HS-5 (cell line): ENCODE data around the gene UBE2G1.

Source experiments
- DNase-seq: peaks from one replicate; pipeline ENCODE4 v3.0.0-alpha.2; 2012; ENCODE audit warnings: low read depth

UBE2G1 gene

GRCh38 chr17:4247361-4247970 lies 119.0 kb downstream of the UBE2G1 start:
- DNase-seq = no peak

GRCh38 chr17:4246674-4247073 lies 119.8 kb downstream of the UBE2G1 start:
- DNase-seq = no peak

- no peak for DNase-seq
Observed at GRCh38 chr17:4241535-4241934, 124.9 kb downstream of the UBE2G1 start.

- DNase-seq = no peak
Observed at GRCh38 chr17:4236456-4236855, 130.0 kb downstream of the UBE2G1 start.

GRCh38 chr17:4235372-4236279 lies 130.8 kb downstream of the UBE2G1 start:
- DNase-seq = peak; percentile 33

GRCh38 chr17:4234401-4234800 lies 132.1 kb downstream of the UBE2G1 start:
- DNase-seq = no peak

- no peak for DNase-seq
Observed at GRCh38 chr17:4233668-4234258, 132.7 kb downstream of the UBE2G1 start.

GRCh38 chr17:4232168-4232813 lies 134.2 kb downstream of the UBE2G1 start:
- DNase-seq = no peak

GRCh38 chr17:4229627-4230541 lies 136.6 kb downstream of the UBE2G1 start:
- peak; percentile 89 for DNase-seq

GRCh38 chr17:4221899-4222659 lies 144.4 kb downstream of the UBE2G1 start:
- DNase-seq = no peak

- no peak for DNase-seq
Observed at GRCh38 chr17:4221163-4221562, 145.3 kb downstream of the UBE2G1 start.

- no peak for DNase-seq
Observed at GRCh38 chr17:4220655-4221054, 145.8 kb downstream of the UBE2G1 start.
